A673 (cell line): ENCODE measurements around the gene PGAP6. TPM values are rescaled to one million over a fixed set of nuclear protein-coding genes. Genes with fewer than 3 reads are reported as not detected.
A peak's percentile ranks its signal among the peaks of the same experiment; 100 is the strongest.
"Not testable (repeated sequence)": the region's sequence is repeated elsewhere in the genome, so short reads cannot be mapped to it uniquely, and the experiment has no call there.

ENCODE experiments used
- BruUV-seq: library from RNA; stranded (reverse); fragments of 400-500 nt; replicated peaks from 2 replicates; lab custom pipeline; 2021; lab: Mats Ljungman, UMichigan
- CTCF ChIA-PET: fragments of 300-600 bp; sonication (Branson Sonifier 250); formaldehyde crosslinking; loops from one replicate; lab custom pipeline; 2022; ENCODE audit warnings: antibody characterized with exemption; lab: Charles Lee
- POLR2A ChIA-PET: fragments of 300-600 bp; sonication (Branson Sonifier 250); formaldehyde crosslinking; loops from one replicate; lab custom pipeline; 2022; ENCODE audit warnings: antibody characterized with exemption; ENCODE audit not compliant: low non-redundant PET; lab: Charles Lee
- DNase-seq: peaks from one replicate; pipeline ENCODE4 v3.0.0-alpha.2; 2015; ENCODE audit warnings: low spot score
- H3K27ac ChIP-seq: fragments of 200-600 bp; sonication (generic); 2 replicates; pipeline ENCODE4 v1.5.1; 2016; ENCODE audit warnings: mixed run types, low read depth, mild to moderate bottlenecking, mixed read lengths, antibody characterized with exemption, low read length; ENCODE audit not compliant: poor library complexity, severe bottlenecking
- H3K27me3 ChIP-seq: fragments of 200-600 bp; sonication (generic); replicated peaks from 2 replicates; pipeline ENCODE4 v1.6.1; 2017; ENCODE audit warnings: mixed run types, low read depth, mild to moderate bottlenecking, mixed read lengths, antibody characterized with exemption, low read length; ENCODE audit not compliant: insufficient read depth, poor library complexity
- H3K36me3 ChIP-seq: fragments of 200-600 bp; sonication (generic); 2 replicates; pipeline ENCODE4 v1.6.1; 2016; ENCODE audit warnings: mixed run types, mild to moderate bottlenecking, mixed read lengths, antibody characterized with exemption, low read length; ENCODE audit not compliant: insufficient read depth, poor library complexity, severe bottlenecking
- H3K4me1 ChIP-seq: fragments of 200-600 bp; sonication (generic); 2 replicates; pipeline ENCODE4 v1.6.1; 2017; ENCODE audit warnings: mixed run types, mild to moderate bottlenecking, mixed read lengths, antibody characterized with exemption, low read length; ENCODE audit not compliant: insufficient read depth, poor library complexity, severe bottlenecking
- H3K4me3 ChIP-seq: fragments of 200-600 bp; sonication (generic); 2 replicates; pipeline ENCODE4 v1.5.1; 2016; ENCODE audit warnings: low read depth, mixed run types, mild to moderate bottlenecking, mixed read lengths, low read length; ENCODE audit not compliant: poor library complexity, severe bottlenecking
- H3K9me3 ChIP-seq: fragments of 200-600 bp; sonication (generic); 2 replicates; pipeline ENCODE4 v1.6.1; 2016; ENCODE audit warnings: mixed run types, low read depth, mild to moderate bottlenecking, mixed read lengths, antibody characterized with exemption, low read length; ENCODE audit not compliant: poor library complexity, severe bottlenecking
- CTCF ChIP-seq: fragments of 300-800, 200-600 bp; sonication (generic); conservative IDR thresholded peaks from 2 replicates; pipeline ENCODE4 v1.5.1; 2017; ENCODE audit warnings: low read depth, mild to moderate bottlenecking, antibody characterized with exemption, low read length, moderate library complexity, mixed read lengths
- EZH2 ChIP-seq: fragments of 200-600 bp; sonication (generic); IDR thresholded peaks from 2 replicates; pipeline ENCODE4 v1.6.1; 2017; ENCODE audit warnings: borderline replicate concordance, low read depth, mild to moderate bottlenecking, mixed read lengths, antibody characterized with exemption, low read length; ENCODE audit not compliant: poor library complexity, severe bottlenecking
- intact Hi-C: fragments of 100-400 bp; cut with micrococcal nuclease; formaldehyde crosslinking; loops from one replicate; pipeline ENCODE4 v1.10.0; 2022; ENCODE audit not compliant: unreplicated experiment
- total RNA-seq: library from RNA; stranded (reverse); gene quantifications from 2 replicates; pipeline ENCODE4 v1.2.3, GENCODE V29; 2021

The PGAP6 gene
- total RNA-seq, 1 experiment from 2014 or later = 38.7 TPM

GRCh38 chr16:389352-389751, 7.6 kb upstream of the PGAP6 start:
- POLR2A ChIA-PET = no interaction called here

GRCh38 chr16:387761-388666, 6.2 kb upstream of the PGAP6 start:
- H3K36me3 ChIP-seq, H3K4me1 ChIP-seq, H3K4me3 ChIP-seq, DNase-seq, POLR2A ChIA-PET, H3K9me3 ChIP-seq, H3K27ac ChIP-seq, H3K27me3 ChIP-seq, intact Hi-C loops, BruUV-seq: not testable (repeated sequence)
- CTCF ChIA-PET = interaction anchor here (0.7 kb wide), 1 partner anchor 103 kb away, joined by 11 read pairs; no protein-coding TSS in a partner anchor

More at GRCh38 chr16:389352-389751, 7.6 kb upstream of the PGAP6 start:
- BruUV-seq = no TSS peak
- Histone ChIP-seq H3K4me3 (no peak overlapping the region), H3K4me1 (no peaks in the 10 kb centered on the region), H3K9me3 (no peaks in the 10 kb centered on the region), H3K36me3 (no peaks in the 10 kb centered on the region), H3K27ac (no peak overlapping the region), H3K27me3 (no peaks in the 10 kb centered on the region)
- TF ChIP-seq CTCF = no peak
- TF ChIP-seq EZH2 = no peak
- no peak for DNase-seq
- CTCF ChIA-PET = interaction anchor here (0.6 kb wide), 1 partner anchor 48 kb away, joined by 5 read pairs; no protein-coding TSS in a partner anchor
- intact Hi-C loops = no loop called here

- TF ChIP-seq EZH2 (no peak), CTCF (0 out of 2 replicates have a peak, but pooled peaks have one; percentile 23)
- Histone ChIP-seq H3K36me3 (no peaks in the 10 kb centered on the region), H3K9me3 (no peaks in the 10 kb centered on the region), H3K4me1 (no peaks in the 10 kb centered on the region), H3K27me3 (no peaks in the 10 kb centered on the region), H3K4me3 (no peak overlapping the region), H3K27ac (no peak overlapping the region)
- CTCF ChIA-PET = no interaction called here
- POLR2A ChIA-PET = interaction anchor here (0.7 kb wide), 2 partner anchors 284 to 326 kb away, joined by 9 to 16 read pairs; no protein-coding TSS in a partner anchor
- no peak for DNase-seq
- BruUV-seq = no TSS peak
- intact Hi-C loops = no loop called here
Measured at GRCh38 chr16:386641-387156, 4.9 kb upstream of the PGAP6 start.
